ENCODE data around the gene UNG. TPM values are rescaled to one million over a fixed set of nuclear protein-coding genes. Genes with fewer than 3 reads are reported as not detected.
A peak's percentile ranks its signal among the peaks of the same experiment; 100 is the strongest.
"Not testable (repeated sequence)": the region's sequence is repeated elsewhere in the genome, so short reads cannot be mapped to it uniquely, and the experiment has no call there.

Gene UNG
- 45.4 and 46.7 TPM in 2 replicates for total RNA-seq
- 17.1 and 21.5 TPM in 2 replicates for polyA plus RNA-seq
- polyA plus RNA-seq (2011; cell fraction: cytosol; rRNA removed) = 26.4 and 30.1 TPM in 2 replicates
- polyA plus RNA-seq (2011; cell fraction: nucleus; rRNA removed) = 16.5 and 22.5 TPM in 2 replicates
- polyA plus RNA-seq (2012) = 34.4 and 40.7 TPM in 2 replicates
- 11.5 and 12.2 TPM in 2 replicates for polyA minus RNA-seq
- 17.3 TPM for polyA minus RNA-seq (2011; cell fraction: cytosol; rRNA and poly(A)+ RNA removed)
- polyA minus RNA-seq (2011; cell fraction: nucleus; rRNA and poly(A)+ RNA removed) = 7.6 and 8.9 TPM in 2 replicates
- percentile 76 among the genes with signal in this experiment for Bru-seq, nascent RNA
- BruChase-seq, experiment 1, labeled RNA remaining after a 6-hour chase = percentile 83 among the genes with signal in this experiment
- BruChase-seq, experiment 2, labeled RNA remaining after a 2-hour chase = percentile 71 among the genes with signal in this experiment
- long read RNA-seq, transcript UNG-201 (7 exons, 2,071 nt) = major isoform, 66 of 138 reads
- long read RNA-seq, transcript UNG-202 (6 exons, 2,130 nt) = minor isoform, 56 of 138 reads
- long read RNA-seq, partial matches to known transcripts = 11 of 138 reads
- long read RNA-seq, other reads (novel, unspliced or antisense) = 5 of 138 reads

DNA sequence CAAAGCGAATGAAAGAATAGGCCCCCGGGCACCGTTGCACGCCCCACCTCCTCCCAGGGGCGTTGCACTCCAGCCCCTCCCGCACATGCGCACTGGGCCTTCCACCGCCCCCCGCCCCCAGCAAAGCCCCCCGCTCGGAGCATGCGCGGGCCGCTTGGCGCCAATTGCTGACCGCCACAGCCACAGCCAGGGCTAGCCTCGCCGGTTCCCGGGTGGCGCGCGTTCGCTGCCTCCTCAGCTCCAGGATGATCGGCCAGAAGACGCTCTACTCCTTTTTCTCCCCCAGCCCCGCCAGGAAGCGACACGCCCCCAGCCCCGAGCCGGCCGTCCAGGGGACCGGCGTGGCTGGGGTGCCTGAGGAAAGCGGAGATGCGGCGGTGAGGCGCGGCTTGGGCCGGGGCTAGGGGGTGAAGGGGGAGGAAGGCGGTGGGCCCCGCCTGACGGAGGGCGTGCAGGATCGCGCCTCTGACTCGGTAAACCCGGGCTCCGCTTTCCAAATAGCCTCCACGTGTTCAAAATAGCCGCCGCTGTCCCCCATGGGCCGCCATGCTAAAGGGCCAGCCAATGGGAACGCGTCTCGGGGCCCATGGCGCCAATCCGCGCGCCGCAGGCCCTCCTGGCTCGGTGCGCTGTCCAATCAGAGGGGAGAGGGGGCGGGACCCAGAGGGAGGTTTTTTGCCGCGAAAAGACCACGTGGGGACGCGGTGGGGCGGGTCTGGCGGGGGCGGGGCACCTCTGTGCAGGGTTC is at the start of gene UNG:
UNG (plus strand) TSS at position 163 of the 748 bp plus-strand sequence; CDS start at position 246, 83 bp downstream.
- ChIA-PET CTCF (interaction anchor here (0.6 to 3.1 kb wide), 5 partner anchors 14 to 1865 kb away, joined by 3 to 38 read pairs (median 4); no protein-coding TSS in a partner anchor), POLR2A (interaction anchor here (0.6 to 0.7 kb wide), 2 partner anchors 282 to 535 kb away, joined by 3 read pairs; partner anchors contain the start of gene ISCU)
- Histone ChIP-seq H3K9ac (replicated peaks; ENCODE audit: extremely low read depth, insufficient read depth, low read length) (peak within 1 kb of the TSS; percentile 96), H3K9me1 (replicated peaks; ENCODE audit: control insufficient read depth, extremely low read depth, insufficient read depth, low read length) (no peaks in the 10 kb centered on the region), H3K4me3 (replicated peaks in 1 of 3; ENCODE audit: insufficient read depth in 1 of 3, low read depth in 1 of 3, low read length in 3 of 3) (peak within 1 kb of the TSS; percentile 91 to 96 (median 91)), H2AFZ (ENCODE audit: low read depth, low read length) (peak within 1 kb of the TSS; percentile 97), H3K79me2 (ENCODE audit: control insufficient read depth, insufficient read depth, low read length) (peaks cover 15% of the 10 kb centered on the region), H4K20me1 (replicated peaks; ENCODE audit: control insufficient read depth, extremely low read depth, insufficient read depth, low read length) (no peaks in the 10 kb centered on the region), H3K27ac (ENCODE audit: insufficient read depth, low read depth, low read length) (peak within 1 kb of the TSS; percentile 81), H3K9me3 (replicated peaks; ENCODE audit: control insufficient read depth, insufficient read depth, low read length) (no peaks in the 10 kb centered on the region), H3K36me3 (ENCODE audit: control insufficient read depth in 2 of 2, extremely low read depth in 1 of 2, insufficient read depth in 2 of 2, low read length in 2 of 2) (peaks cover 6 to 7% of the 10 kb centered on the region in 2 experiments), H3K4me2 (ENCODE audit: insufficient read depth, low read length) (peak within 1 kb of the TSS; percentile 83), H3K4me1 (ENCODE audit: control insufficient read depth, extremely low read depth, insufficient read depth, low read length) (peaks cover 18% of the 10 kb centered on the region), H3K27me3 (ENCODE audit: control insufficient read depth in 2 of 2, insufficient read depth in 2 of 2, low read length in 2 of 2) (no peaks in the 10 kb centered on the region)
- dilution Hi-C loops (cut with MboI; ENCODE audit: extremely low pct_ligation_motif_present, low sequenced_read_pairs) = no loop called here
- FAIRE-seq (peak; percentile 96), DNase-seq (ENCODE audit: low read depth, low spot score) (peak; percentile 95)
- intact Hi-C loops (cut with micrococcal nuclease) = loop anchor here (1.0 to 5.0 kb wide), 4 partner anchors 14 to 535 kb away; partner anchors contain the start of genes CORO1C and ISCU
- no TSS peak for BruUV-seq (replicated peaks)
- TF ChIP-seq CTCF (IDR thresholded peaks at IDR 0.05; ENCODE audit: extremely low read depth in 1 of 2, insufficient read depth in 1 of 2, low read depth in 1 of 2, low read length in 2 of 2) (no peak), GATA2 (IDR thresholded peaks at IDR 0.05; ENCODE audit: insufficient read depth, insufficient read length, low read depth, low read length) (no peak)
- TF ChIP-seq, protein P1, sequence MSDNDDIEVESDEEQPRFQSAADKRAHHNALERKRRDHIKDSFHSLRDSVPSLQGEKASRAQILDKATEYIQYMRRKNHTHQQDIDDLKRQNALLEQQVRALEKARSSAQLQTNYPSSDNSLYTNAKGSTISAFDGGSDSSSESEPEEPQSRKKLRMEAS (IDR thresholded peaks at IDR 0.05; ENCODE audit: insufficient read depth, insufficient read length) = peak; percentile 85

DNA sequence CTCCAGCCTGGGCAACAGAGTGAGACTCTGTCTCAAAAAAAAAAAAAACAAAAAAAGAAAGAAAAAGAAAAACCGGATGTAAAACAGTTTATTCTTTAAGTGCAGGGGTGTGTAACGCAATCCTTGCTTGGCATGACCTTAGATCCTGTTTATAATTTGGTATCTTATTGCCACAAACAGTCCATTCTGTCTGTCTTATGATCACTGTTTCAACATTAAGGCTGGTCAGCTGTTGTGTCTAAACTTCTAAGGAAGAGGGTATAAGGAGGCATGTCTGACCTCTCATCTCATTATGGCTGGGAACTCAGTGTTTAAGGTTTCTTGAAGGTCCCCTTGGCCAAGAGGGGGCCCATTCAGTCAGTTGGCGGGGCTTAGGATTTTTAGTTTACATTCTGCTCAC is 48.7 kb upstream of the UNG start:
- H3K79me2 ChIP-seq (ENCODE audit: control insufficient read depth, insufficient read depth, low read length); H3K9ac ChIP-seq (replicated peaks; ENCODE audit: extremely low read depth, insufficient read depth, low read length); H3K9me3 ChIP-seq (replicated peaks; ENCODE audit: control insufficient read depth, insufficient read depth, low read length); intact Hi-C loops (cut with micrococcal nuclease); DNase-seq (ENCODE audit: low read depth, low spot score); H3K4me2 ChIP-seq (ENCODE audit: insufficient read depth, low read length); H3K27ac ChIP-seq (ENCODE audit: insufficient read depth, low read depth, low read length); H2AFZ ChIP-seq (ENCODE audit: low read depth, low read length); BruUV-seq (replicated peaks); H3K4me3 ChIP-seq (replicated peaks in 1 of 3; ENCODE audit: insufficient read depth in 1 of 3, low read depth in 1 of 3, low read length in 3 of 3); H3K9me1 ChIP-seq (replicated peaks; ENCODE audit: control insufficient read depth, extremely low read depth, insufficient read depth, low read length); H3K36me3 ChIP-seq (ENCODE audit: control insufficient read depth in 2 of 2, extremely low read depth in 1 of 2, insufficient read depth in 2 of 2, low read length in 2 of 2); H3K4me1 ChIP-seq (ENCODE audit: control insufficient read depth, extremely low read depth, insufficient read depth, low read length); POLR2A ChIA-PET; H4K20me1 ChIP-seq (replicated peaks; ENCODE audit: control insufficient read depth, extremely low read depth, insufficient read depth, low read length); FAIRE-seq; dilution Hi-C loops (cut with MboI; ENCODE audit: extremely low pct_ligation_motif_present, low sequenced_read_pairs); H3K27me3 ChIP-seq (ENCODE audit: control insufficient read depth in 2 of 2, insufficient read depth in 2 of 2, low read length in 2 of 2); CTCF ChIA-PET: not testable (repeated sequence)

DNA sequence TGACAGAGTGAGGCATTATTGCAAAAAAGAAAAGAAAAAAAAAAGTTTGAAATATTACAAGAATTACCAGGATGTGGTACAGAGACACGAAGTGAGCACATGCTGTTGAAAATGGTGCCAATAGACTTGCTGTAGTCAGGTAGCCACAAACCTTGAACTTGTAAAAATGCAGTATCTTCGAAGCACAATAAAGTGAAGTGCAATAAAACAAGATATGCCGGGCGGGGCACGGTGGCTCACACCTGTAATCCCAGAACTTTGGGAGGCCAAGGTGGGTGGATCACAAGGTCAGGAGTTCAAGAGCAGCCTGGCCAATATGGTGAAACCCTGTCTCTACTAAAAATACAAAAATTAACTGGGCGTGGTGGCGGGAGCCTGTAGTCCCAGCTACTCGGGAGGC is 47.6 kb upstream of the UNG start:
- H3K27ac ChIP-seq (ENCODE audit: insufficient read depth, low read depth, low read length); H3K4me3 ChIP-seq (replicated peaks in 1 of 3; ENCODE audit: insufficient read depth in 1 of 3, low read depth in 1 of 3, low read length in 3 of 3); H2AFZ ChIP-seq (ENCODE audit: low read depth, low read length); H3K4me1 ChIP-seq (ENCODE audit: control insufficient read depth, extremely low read depth, insufficient read depth, low read length); FAIRE-seq; H3K27me3 ChIP-seq (ENCODE audit: control insufficient read depth in 2 of 2, insufficient read depth in 2 of 2, low read length in 2 of 2); CTCF ChIA-PET; DNase-seq (ENCODE audit: low read depth, low spot score); dilution Hi-C loops (cut with MboI; ENCODE audit: extremely low pct_ligation_motif_present, low sequenced_read_pairs); H3K9me3 ChIP-seq (replicated peaks; ENCODE audit: control insufficient read depth, insufficient read depth, low read length); BruUV-seq (replicated peaks); POLR2A ChIA-PET; H3K9me1 ChIP-seq (replicated peaks; ENCODE audit: control insufficient read depth, extremely low read depth, insufficient read depth, low read length); H3K36me3 ChIP-seq (ENCODE audit: control insufficient read depth in 2 of 2, extremely low read depth in 1 of 2, insufficient read depth in 2 of 2, low read length in 2 of 2); H3K9ac ChIP-seq (replicated peaks; ENCODE audit: extremely low read depth, insufficient read depth, low read length); intact Hi-C loops (cut with micrococcal nuclease); H3K79me2 ChIP-seq (ENCODE audit: control insufficient read depth, insufficient read depth, low read length); H4K20me1 ChIP-seq (replicated peaks; ENCODE audit: control insufficient read depth, extremely low read depth, insufficient read depth, low read length); H3K4me2 ChIP-seq (ENCODE audit: insufficient read depth, low read length): not testable (repeated sequence)

All from endothelial cell of umbilical vein (primary cell).